Muscle layer of colon (tissue), 2 donors: Measurements from ENCODE around the gene OPCML.

Source experiments
- H3K27ac ChIP-seq: one replicate; pipeline ENCODE4 v1.7.0; 2013; ENCODE audit warnings: low read depth, mild to moderate bottlenecking, low read length, moderate library complexity
- H3K27me3 ChIP-seq, 2 donors: one replicate each; pipeline ENCODE4 v1.7.0; 2013; ENCODE audit warnings: low read length in 2 of 2, mild to moderate bottlenecking in 2 of 2; ENCODE audit not compliant: insufficient read depth in 2 of 2, control insufficient read depth in 1 of 2
- H3K36me3 ChIP-seq: one replicate; pipeline ENCODE4 v1.7.0; 2013; ENCODE audit warnings: mild to moderate bottlenecking, low read length; ENCODE audit not compliant: insufficient read depth
- H3K4me1 ChIP-seq: one replicate; pipeline ENCODE4 v1.7.0; 2013; ENCODE audit warnings: mild to moderate bottlenecking, low read length; ENCODE audit not compliant: insufficient read depth
- H3K4me3 ChIP-seq, 2 donors: one replicate each; pipeline ENCODE4 v1.7.0; 2013; ENCODE audit warnings: low read length in 2 of 2, low read depth in 1 of 2, mild to moderate bottlenecking in 1 of 2, moderate library complexity in 1 of 2
- H3K9ac ChIP-seq: one replicate; pipeline ENCODE4 v1.7.0; 2013; ENCODE audit warnings: low read length
- H3K9me3 ChIP-seq: one replicate; pipeline ENCODE4 v1.7.0; 2013; ENCODE audit warnings: mild to moderate bottlenecking, low read length
- donor health status: abdominal sarcoma.
- donor health status: Adenocarcinoma of cecum.

OPCML gene

DNA sequence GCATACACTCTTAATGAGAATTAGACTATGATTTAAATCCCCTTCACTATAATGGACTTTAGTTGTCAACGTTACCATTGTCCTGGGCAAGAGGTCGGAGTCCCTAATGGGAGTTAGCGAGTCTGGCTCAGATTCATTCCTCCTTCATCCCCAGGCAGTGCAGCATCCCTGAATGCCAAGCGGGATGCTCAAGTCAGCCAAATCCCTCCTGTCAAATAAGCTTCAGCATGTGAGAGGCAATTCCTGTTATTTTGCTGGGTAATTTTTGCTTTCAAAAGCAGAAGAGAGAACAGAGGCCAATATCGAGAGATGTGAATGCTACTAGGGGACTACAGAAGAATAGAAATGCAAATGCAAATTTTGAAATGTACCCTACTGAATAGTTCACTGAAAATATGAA is 186.2 kb downstream of the OPCML start:
- Histone ChIP-seq H3K4me1 (no peaks in the 10 kb centered on the region), H3K9me3 (no peaks in the 10 kb centered on the region), H3K27ac (no peak overlapping the region), H3K4me3 (no peak overlapping the region), H3K9ac (no peak overlapping the region), H3K27me3 (no peaks in the 10 kb centered on the region), H3K36me3 (no peaks in the 10 kb centered on the region)

DNA sequence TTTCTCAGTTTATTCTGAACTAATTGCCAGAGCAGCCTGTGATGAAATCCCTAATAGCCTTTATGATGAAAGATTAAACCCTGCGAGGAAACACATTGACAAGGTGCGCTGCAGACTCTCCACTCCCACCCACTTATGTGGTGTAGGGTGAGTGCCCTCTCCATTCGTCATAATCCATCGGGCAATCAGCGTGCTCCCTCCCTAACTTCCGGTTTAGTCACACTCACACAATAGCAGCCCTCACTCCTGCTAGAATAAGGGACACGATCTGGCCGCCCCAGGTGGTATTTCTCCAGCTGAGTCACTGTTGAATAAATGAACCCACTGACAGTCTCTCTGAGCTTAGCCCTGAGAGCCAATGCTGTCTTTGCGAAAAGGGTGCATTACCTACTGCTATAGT is 188.3 kb downstream of the OPCML start:
- no peak overlapping the region for H3K9ac ChIP-seq
- no peaks in the 10 kb centered on the region for H3K4me1 ChIP-seq
- no peaks in the 10 kb centered on the region for H3K36me3 ChIP-seq
- no peak overlapping the region for H3K4me3 ChIP-seq
- no peaks in the 10 kb centered on the region for H3K9me3 ChIP-seq
- no peak overlapping the region for H3K27ac ChIP-seq
- no peaks in the 10 kb centered on the region for H3K27me3 ChIP-seq

DNA sequence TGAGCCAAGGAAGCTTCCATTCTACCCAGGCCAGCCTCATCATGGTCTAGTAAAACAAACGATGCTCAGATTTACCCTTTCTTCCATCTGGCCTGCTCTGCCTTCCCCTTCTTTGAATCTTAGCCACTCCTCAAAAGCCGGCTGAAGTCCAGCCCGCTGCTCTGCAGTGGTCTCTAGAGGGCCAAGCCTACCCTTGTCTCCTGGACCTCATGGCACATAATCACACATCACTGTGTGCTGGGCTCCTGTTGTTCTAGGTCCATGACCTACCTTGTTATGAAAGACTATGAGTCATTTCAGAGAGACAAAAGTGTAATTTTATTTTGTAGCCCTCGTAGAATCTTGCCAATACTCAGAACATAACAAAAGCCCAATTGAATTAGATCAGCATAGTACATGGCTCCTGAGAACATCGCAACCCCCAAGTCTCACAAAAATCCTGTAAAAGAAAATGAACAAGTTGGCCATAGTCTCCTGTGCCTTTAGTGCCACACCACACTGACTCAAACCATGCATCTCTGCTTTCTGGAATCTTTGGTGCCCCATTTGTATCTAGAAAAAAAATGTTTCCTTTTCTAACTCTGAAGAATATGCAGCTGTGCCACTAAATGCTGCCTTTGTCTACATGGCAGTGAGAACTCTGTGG is 192.7 kb downstream of the OPCML start:
- Histone ChIP-seq H3K9ac (no peak overlapping the region), H3K27ac (no peak overlapping the region), H3K27me3 (no peaks in the 10 kb centered on the region), H3K4me3 (no peak overlapping the region), H3K9me3 (no peaks in the 10 kb centered on the region), H3K4me1 (no peaks in the 10 kb centered on the region), H3K36me3 (no peaks in the 10 kb centered on the region)

DNA sequence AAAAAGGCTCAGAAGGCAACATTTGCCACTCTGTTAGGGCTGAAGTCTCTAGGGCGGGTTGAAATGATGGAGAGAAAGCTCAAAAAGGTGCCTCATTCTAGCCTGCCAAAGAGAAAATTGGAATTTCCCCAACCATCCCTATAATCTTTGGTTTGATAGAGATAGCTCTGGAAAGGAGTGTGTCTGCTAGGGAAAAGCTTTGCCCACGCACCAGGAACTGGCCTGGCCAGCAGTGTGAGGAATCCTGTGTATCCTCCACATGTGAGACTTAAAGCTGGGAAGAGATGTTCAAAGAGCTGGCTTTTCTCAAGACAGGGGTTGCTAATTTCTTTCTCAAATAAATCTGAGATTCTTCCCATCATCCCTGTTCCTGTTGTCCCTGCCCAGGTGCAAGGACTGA is 193.7 kb downstream of the OPCML start:
- no peaks in the 10 kb centered on the region for H3K36me3 ChIP-seq
- no peak overlapping the region for H3K9ac ChIP-seq
- no peaks in the 10 kb centered on the region for H3K9me3 ChIP-seq
- no peak overlapping the region for H3K4me3 ChIP-seq
- no peaks in the 10 kb centered on the region for H3K27me3 ChIP-seq
- H3K27ac ChIP-seq, result no peak overlapping the region
- no peaks in the 10 kb centered on the region for H3K4me1 ChIP-seq

DNA sequence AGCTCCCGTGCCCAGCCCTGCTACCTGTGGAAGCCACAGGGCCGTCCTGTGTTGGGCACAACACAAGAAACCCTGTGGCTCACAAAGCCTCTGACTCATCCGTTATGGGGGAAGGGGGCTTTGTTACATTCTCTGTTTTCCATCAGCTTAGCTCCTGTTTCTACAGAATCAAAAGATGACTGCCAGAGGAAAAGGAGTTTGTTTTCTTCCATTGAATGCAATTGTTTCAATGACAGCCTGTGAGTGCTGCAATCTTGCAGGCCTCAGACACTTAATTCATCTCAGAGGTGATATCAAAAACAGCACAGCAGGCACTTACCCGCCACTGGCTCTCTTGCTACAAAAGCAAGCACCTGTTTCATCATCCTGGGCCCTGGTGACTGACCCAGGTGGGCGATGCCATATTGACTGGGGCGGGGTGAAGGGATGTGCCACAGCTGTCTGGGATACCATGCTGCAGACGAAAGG is 194.3 kb downstream of the OPCML start:
- no peak overlapping the region for H3K9ac ChIP-seq
- no peaks in the 10 kb centered on the region for H3K4me1 ChIP-seq
- no peak overlapping the region for H3K27ac ChIP-seq
- H3K4me3 ChIP-seq, result no peak overlapping the region
- H3K9me3 ChIP-seq, result no peaks in the 10 kb centered on the region
- no peaks in the 10 kb centered on the region for H3K27me3 ChIP-seq
- H3K36me3 ChIP-seq, result no peaks in the 10 kb centered on the region

DNA sequence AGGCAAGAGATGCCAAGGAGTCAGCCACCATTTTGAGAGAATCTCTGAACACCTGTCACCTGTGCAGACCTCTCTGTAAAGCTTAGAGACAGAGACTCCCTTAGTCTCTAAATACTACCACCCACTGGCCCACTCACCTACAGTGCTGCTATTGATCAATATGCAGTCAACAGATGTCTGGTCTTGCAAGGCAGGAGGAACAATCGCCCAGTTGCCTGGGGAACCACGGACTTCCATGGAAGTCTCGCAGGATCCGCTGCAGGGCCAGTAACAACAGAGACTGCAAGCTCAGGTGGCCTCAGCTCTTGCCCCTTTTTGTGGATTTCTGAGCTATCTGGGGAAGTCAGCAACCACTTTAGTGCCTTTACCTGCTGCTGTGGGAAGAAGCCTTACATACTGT is 195.1 kb downstream of the OPCML start:
- no peak overlapping the region for H3K4me3 ChIP-seq
- no peak overlapping the region for H3K27ac ChIP-seq
- no peak overlapping the region for H3K9ac ChIP-seq
- H3K27me3 ChIP-seq, result no peaks in the 10 kb centered on the region
- H3K9me3 ChIP-seq, result no peaks in the 10 kb centered on the region
- no peaks in the 10 kb centered on the region for H3K36me3 ChIP-seq
- no peaks in the 10 kb centered on the region for H3K4me1 ChIP-seq

DNA sequence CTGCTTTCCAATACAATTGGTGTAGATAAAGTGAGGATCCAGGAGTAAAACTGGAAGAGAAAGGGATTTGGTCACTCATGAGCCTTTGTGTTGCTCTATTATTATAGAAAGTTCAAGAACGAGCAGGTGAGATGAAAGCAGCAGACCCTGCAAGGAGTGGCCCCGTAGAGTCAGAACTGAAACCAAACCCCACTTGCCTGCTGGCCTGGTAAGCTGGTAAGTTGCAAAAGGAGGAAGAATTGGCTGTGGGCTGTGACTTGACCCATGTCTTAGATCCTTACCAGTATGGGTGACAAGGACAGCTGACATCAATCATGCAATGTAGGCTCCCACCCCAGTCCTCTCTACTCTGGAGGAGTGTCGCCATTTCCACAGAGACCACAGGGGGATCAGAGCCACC is 201.3 kb downstream of the OPCML start:
- Histone ChIP-seq H3K4me1 (no peaks in the 10 kb centered on the region), H3K9ac (no peak overlapping the region), H3K4me3 (no peak overlapping the region), H3K36me3 (no peaks in the 10 kb centered on the region), H3K27ac (no peak overlapping the region), H3K27me3 (no peaks in the 10 kb centered on the region), H3K9me3 (no peaks in the 10 kb centered on the region)

DNA sequence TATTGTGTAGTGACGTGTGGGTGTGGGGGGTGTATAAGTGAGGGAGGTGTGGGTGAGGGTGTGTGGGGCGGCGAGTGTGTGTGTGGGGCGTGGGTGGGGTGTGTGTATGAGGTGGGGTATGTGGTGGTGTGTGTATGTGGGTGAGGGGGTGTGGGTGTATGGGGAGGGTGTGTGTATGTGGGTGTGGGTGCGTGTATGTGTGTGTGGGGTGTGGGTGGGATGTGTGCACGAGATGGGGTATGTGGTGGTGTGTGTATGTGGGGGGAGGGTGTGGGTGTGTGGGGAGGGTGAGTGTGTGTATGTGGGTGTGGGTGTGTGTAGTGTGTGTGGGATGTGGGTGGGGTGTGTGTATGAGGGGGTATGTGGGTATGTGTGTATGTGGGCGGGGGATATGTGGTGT is 205.5 kb downstream of the OPCML start:
- Histone ChIP-seq H3K4me3 (no peak overlapping the region), H3K9ac (no peak overlapping the region), H3K4me1 (no peaks in the 10 kb centered on the region), H3K27me3 (no peaks in the 10 kb centered on the region), H3K9me3 (no peaks in the 10 kb centered on the region), H3K36me3 (no peaks in the 10 kb centered on the region), H3K27ac (no peak overlapping the region)

DNA sequence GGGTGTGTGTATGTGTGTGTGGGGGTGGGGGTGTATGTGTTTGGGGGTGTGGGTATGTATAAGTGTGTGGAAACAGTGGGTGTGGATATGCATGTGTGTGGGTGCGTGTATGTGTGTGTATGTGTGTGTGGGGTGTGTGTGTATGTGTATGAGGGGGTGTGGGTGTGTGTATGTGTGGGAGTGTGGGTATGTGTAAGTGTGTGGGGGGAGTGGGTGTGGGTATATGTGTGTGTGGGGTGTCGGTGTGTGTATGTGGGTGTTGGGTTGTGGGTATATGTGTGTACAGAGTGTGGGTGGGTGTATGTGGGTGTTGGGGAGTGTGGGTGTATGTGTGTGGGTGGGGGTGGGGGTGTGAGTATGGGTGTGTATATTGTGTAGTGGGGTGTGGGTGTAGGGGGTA is 206.0 kb downstream of the OPCML start:
- Histone ChIP-seq H3K27me3 (no peaks in the 10 kb centered on the region), H3K27ac (no peak overlapping the region), H3K36me3 (no peaks in the 10 kb centered on the region), H3K4me3 (no peak overlapping the region), H3K9me3 (no peaks in the 10 kb centered on the region), H3K9ac (no peak overlapping the region), H3K4me1 (no peaks in the 10 kb centered on the region)

DNA sequence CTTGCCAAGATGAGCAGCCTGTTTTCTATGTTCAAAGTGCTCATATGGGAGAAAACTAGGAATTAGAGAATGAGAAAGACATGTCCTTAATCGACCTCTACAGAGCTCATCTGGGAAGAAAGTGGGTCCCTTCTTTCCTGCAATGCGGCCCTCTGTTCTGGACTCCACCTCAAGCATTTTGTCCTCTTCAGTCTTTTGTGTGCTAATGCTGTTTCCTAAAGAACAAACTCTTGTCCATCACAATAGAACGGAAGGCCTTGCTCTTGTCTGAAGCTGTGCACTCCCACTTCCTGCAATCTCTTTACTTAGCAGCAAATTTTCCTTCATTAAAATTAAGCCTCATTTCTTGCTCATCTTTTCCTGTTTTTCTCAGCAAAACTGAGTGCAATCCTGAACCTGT is 206.6 kb downstream of the OPCML start:
- Histone ChIP-seq H3K27me3 (no peaks in the 10 kb centered on the region), H3K27ac (no peak overlapping the region), H3K9ac (no peak overlapping the region), H3K9me3 (no peaks in the 10 kb centered on the region), H3K36me3 (no peaks in the 10 kb centered on the region), H3K4me3 (no peak overlapping the region), H3K4me1 (no peaks in the 10 kb centered on the region)

DNA sequence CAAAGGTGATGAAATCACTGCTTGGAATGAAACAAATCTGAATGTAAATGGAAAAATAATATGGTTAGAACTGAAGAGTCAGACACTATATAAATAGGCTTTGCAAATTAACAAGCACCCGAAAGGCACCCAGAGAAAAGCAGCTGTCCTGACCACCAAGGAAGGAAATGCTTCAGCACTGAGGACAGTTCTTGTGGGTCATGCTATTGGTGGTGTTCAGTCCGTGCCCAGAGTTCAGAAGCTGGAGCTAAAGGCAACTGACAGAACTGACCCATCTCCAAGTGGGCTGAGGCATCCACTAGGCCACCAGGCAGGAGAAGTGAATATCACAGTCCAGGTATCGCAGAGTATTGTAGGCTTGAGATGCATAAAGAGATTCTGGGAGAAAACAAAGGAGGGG is 208.9 kb downstream of the OPCML start:
- H3K27ac ChIP-seq, result no peak overlapping the region
- no peaks in the 10 kb centered on the region for H3K4me1 ChIP-seq
- H3K36me3 ChIP-seq, result no peaks in the 10 kb centered on the region
- H3K27me3 ChIP-seq, result no peaks in the 10 kb centered on the region
- H3K4me3 ChIP-seq, result no peak overlapping the region
- H3K9me3 ChIP-seq, result no peaks in the 10 kb centered on the region
- H3K9ac ChIP-seq, result no peak overlapping the region

DNA sequence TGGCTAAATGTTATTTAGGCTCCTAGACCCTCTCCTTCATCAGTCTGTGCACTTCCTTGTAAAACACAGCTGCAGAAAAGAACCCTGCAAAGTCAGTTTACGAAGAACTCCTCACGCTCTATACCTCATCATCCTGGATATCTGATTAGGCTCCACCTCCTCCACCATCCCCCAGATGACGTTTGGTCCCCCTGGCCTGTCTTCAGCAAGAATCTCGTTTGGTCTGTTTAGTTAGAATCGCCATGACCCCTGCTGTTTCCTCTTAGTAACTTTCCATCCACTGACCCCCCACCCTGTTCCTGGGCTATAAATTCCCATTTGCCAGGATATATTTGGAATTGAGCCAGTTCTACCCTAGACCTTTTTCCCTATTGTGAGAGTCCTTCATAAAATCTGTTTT is 214.1 kb downstream of the OPCML start:
- H3K36me3 ChIP-seq, result no peaks in the 10 kb centered on the region
- H3K9ac ChIP-seq, result no peak overlapping the region
- no peak overlapping the region for H3K4me3 ChIP-seq
- H3K4me1 ChIP-seq, result no peaks in the 10 kb centered on the region
- H3K9me3 ChIP-seq, result no peaks in the 10 kb centered on the region
- no peaks in the 10 kb centered on the region for H3K27me3 ChIP-seq
- no peak overlapping the region for H3K27ac ChIP-seq
